Mesothelial cell of epicardium (in vitro differentiated cells): ENCODE results near the gene LAPTM4A. TPM values are rescaled to one million over a fixed set of nuclear protein-coding genes. Genes with fewer than 3 reads are reported as not detected.
A peak's percentile ranks its signal among the peaks of the same experiment; 100 is the strongest.

Experiments used
- DNase-seq, 2 experiments: peaks; one replicate each; pipeline ENCODE4 v3.0.0; 2021; ENCODE audit warnings: low spot score in 2 of 2; ENCODE audit not compliant: unreplicated experiment in 2 of 2
- H3K27ac Mint-ChIP-seq: 2 replicates; pipeline ENCODE4 v1.8.0; 2021; ENCODE audit warnings: mixed read lengths
- H3K27me3 Mint-ChIP-seq: 2 replicates; pipeline ENCODE4 v1.8.0; 2021; ENCODE audit warnings: low read depth, mixed read lengths
- H3K36me3 Mint-ChIP-seq: 2 replicates; pipeline ENCODE4 v1.8.0; 2021; ENCODE audit warnings: mixed read lengths
- H3K4me1 Mint-ChIP-seq: 2 replicates; pipeline ENCODE4 v1.8.0; 2021; ENCODE audit warnings: mixed read lengths
- H3K4me3 Mint-ChIP-seq: 2 replicates; pipeline ENCODE4 v1.8.0; 2021; ENCODE audit warnings: mild to moderate bottlenecking, moderate library complexity, mixed read lengths
- H3K9me3 Mint-ChIP-seq: 2 replicates; pipeline ENCODE4 v1.8.0; 2021; ENCODE audit warnings: mixed read lengths
- CTCF ChIP-seq: fragments of 200-600 bp; sonication (generic); IDR thresholded peaks from one replicate; pipeline ENCODE4 v1.5.0; 2021; ENCODE audit warnings: antibody characterized with exemption; ENCODE audit not compliant: unreplicated experiment
- total RNA-seq: library from RNA; stranded (reverse); gene quantifications from 3 replicates; pipeline ENCODE4 v1.2.1, GENCODE V29; 2021

LAPTM4A gene
- total RNA-seq, 1 donor from 2014 or later: 216 TPM

GRCh38 chr2:19988600-19988999 is 62.8 kb downstream of the LAPTM4A start:
- DNase-seq: no peak
- Mint-ChIP-seq H3K27me3 (no peaks in the 10 kb centered on the region), H3K4me3 (peak overlapping the region; percentile 89), H3K36me3 (peaks cover 13% of the 10 kb centered on the region), H3K9me3 (no peaks in the 10 kb centered on the region), H3K27ac (no peak overlapping the region), H3K4me1 (peaks cover 32% of the 10 kb centered on the region)
- no peak for TF ChIP-seq CTCF

- Mint-ChIP-seq H3K27ac (no peak overlapping the region), H3K9me3 (no peaks in the 10 kb centered on the region)
- DNase-seq: no peak
These were observed 63.5 kb downstream of the LAPTM4A start for GRCh38 chr2:19987936-19988335.

More at GRCh38 chr2:19987936-19988335, 63.5 kb downstream of the LAPTM4A start:
- Mint-ChIP-seq H3K4me3 (no peak overlapping the region), H3K27me3 (no peaks in the 10 kb centered on the region), H3K4me1 (peaks cover 32% of the 10 kb centered on the region), H3K36me3 (peaks cover 13% of the 10 kb centered on the region)
- TF ChIP-seq CTCF: no peak

Other genes starting within 250 kb of the LAPTM4A start
- 16.8 to 20.8 TPM (median 20.6 TPM) in 3 replicates for gene TTC32, start 149.6 kb downstream of the LAPTM4A start, total RNA-seq
- gene WDR35, start 61.5 kb downstream of the LAPTM4A start, total RNA-seq: 12.7 to 13.5 TPM (median 13.2 TPM) in 3 replicates
- 1.6 to 2.7 TPM (median 2.1 TPM) in 3 replicates for gene MATN3, start 39.0 kb downstream of the LAPTM4A start, total RNA-seq
- gene SDC1, start 173.5 kb upstream of the LAPTM4A start, total RNA-seq: 45.5 to 50.7 TPM (median 48.3 TPM) in 3 replicates